HL-60 (cell line): ENCODE results near the gene HCFC1.

Experiments
- DNase-seq, 2 experiments: peaks; one replicate each; pipeline ENCODE4 v3.0.0-alpha.2; 2010 to 2020; ENCODE audit warnings: low read depth in 1 of 2, low spot score in 1 of 2
- H3K27ac ChIP-seq: fragments of 250-450 bp; sonication (Bioruptor Pico); replicated peaks from 2 replicates; pipeline ENCODE4 v1.5.1; 2020; ENCODE audit warnings: mild to moderate bottlenecking, moderate library complexity
- H3K27me3 ChIP-seq: fragments of 250-450 bp; sonication (Bioruptor Pico); 2 replicates; pipeline ENCODE4 v1.5.1; 2021; ENCODE audit warnings: mild to moderate bottlenecking, moderate library complexity; ENCODE audit not compliant: insufficient read depth, poor library complexity, severe bottlenecking
- H3K4me3 ChIP-seq: replicated peaks from 2 replicates; pipeline ENCODE4 v1.5.1; 2011; ENCODE audit warnings: mild to moderate bottlenecking, control low read depth, low read length; ENCODE audit not compliant: insufficient read depth
- CTCF ChIP-seq: IDR thresholded peaks from one replicate; pipeline ENCODE4 v1.5.1; 2011; ENCODE audit warnings: low read length, control low read depth, inconsistent platforms; ENCODE audit not compliant: insufficient read depth
- GABPA ChIP-seq: IDR thresholded peaks from 2 replicates; pipeline ENCODE4 v1.6.1; 2012; ENCODE audit warnings: low read depth
- POLR2AphosphoS5 ChIP-seq: IDR thresholded peaks from 2 replicates; pipeline ENCODE4 v1.6.1; 2012; ENCODE audit warnings: low read depth
- REST ChIP-seq: IDR thresholded peaks from 2 replicates; pipeline ENCODE4 v1.6.1; 2012; ENCODE audit warnings: low read depth; ENCODE audit not compliant: insufficient replicate concordance
- SPI1 ChIP-seq: IDR thresholded peaks from 2 replicates; pipeline ENCODE4 v1.6.1; 2012; ENCODE audit warnings: low read depth, mild to moderate bottlenecking, borderline replicate concordance

Gene HCFC1

GRCh38 chrX:153966283-153966688 lies 5.3 kb downstream of the HCFC1 start:
- Histone ChIP-seq H3K4me3 (no peak overlapping the region), H3K27me3 (no peaks in the 10 kb centered on the region)
- DNase-seq, result peak in 1 of 2 experiments; percentile 30

GRCh38 chrX:153965406-153965805 lies 6.2 kb downstream of the HCFC1 start:
- no peak for DNase-seq
- no peak overlapping the region for H3K27ac ChIP-seq
- H3K27me3 ChIP-seq, result no peaks in the 10 kb centered on the region
- no peak overlapping the region for H3K4me3 ChIP-seq
- no peak for TF ChIP-seq POLR2AphosphoS5
- no peak for TF ChIP-seq REST
- TF ChIP-seq CTCF, result no peak
- TF ChIP-seq GABPA, result no peak
- no peak for TF ChIP-seq SPI1

More at GRCh38 chrX:153966283-153966688, 5.3 kb downstream of the HCFC1 start:
- H3K27ac ChIP-seq, result peak overlapping the region; percentile 99
- TF ChIP-seq GABPA, result no peak
- no peak for TF ChIP-seq POLR2AphosphoS5
- no peak for TF ChIP-seq SPI1
- TF ChIP-seq REST, result no peak
- TF ChIP-seq CTCF, result no peak

GRCh38 chrX:153964105-153964504 lies 7.5 kb downstream of the HCFC1 start:
- Histone ChIP-seq H3K27me3 (no peaks in the 10 kb centered on the region), H3K27ac (no peak overlapping the region), H3K4me3 (no peak overlapping the region)
- DNase-seq, result no peak
- TF ChIP-seq SPI1 (no peak), GABPA (no peak), POLR2AphosphoS5 (no peak), REST (no peak), CTCF (no peak)
